IPS-18a (cell line): Measurements from ENCODE around the gene MCM7.
A peak's percentile ranks its signal among the peaks of the same experiment; 100 is the strongest.

Source experiments
- H3K27ac ChIP-seq: one replicate; pipeline ENCODE4 v1.5.1; 2013; ENCODE audit warnings: low read length
- H3K27me3 ChIP-seq: one replicate; pipeline ENCODE4 v1.6.1; 2013; ENCODE audit warnings: mild to moderate bottlenecking, low read length; ENCODE audit not compliant: control insufficient read depth, insufficient read depth
- H3K36me3 ChIP-seq: one replicate; pipeline ENCODE4 v1.6.1; 2013; ENCODE audit warnings: low read depth, low read length; ENCODE audit not compliant: control insufficient read depth
- H3K4me1 ChIP-seq: one replicate; pipeline ENCODE4 v1.6.1; 2013; ENCODE audit warnings: low read depth, low read length; ENCODE audit not compliant: control insufficient read depth
- H3K4me3 ChIP-seq: one replicate; pipeline ENCODE4 v1.5.1; 2013; ENCODE audit warnings: low read length
- H3K9ac ChIP-seq: one replicate; pipeline ENCODE4 v1.6.1; 2013; ENCODE audit warnings: mild to moderate bottlenecking, low read length, moderate library complexity
- H3K9me3 ChIP-seq: one replicate; pipeline ENCODE4 v1.6.1; 2013; ENCODE audit warnings: low read depth, low read length; ENCODE audit not compliant: control insufficient read depth

MCM7 gene

DNA sequence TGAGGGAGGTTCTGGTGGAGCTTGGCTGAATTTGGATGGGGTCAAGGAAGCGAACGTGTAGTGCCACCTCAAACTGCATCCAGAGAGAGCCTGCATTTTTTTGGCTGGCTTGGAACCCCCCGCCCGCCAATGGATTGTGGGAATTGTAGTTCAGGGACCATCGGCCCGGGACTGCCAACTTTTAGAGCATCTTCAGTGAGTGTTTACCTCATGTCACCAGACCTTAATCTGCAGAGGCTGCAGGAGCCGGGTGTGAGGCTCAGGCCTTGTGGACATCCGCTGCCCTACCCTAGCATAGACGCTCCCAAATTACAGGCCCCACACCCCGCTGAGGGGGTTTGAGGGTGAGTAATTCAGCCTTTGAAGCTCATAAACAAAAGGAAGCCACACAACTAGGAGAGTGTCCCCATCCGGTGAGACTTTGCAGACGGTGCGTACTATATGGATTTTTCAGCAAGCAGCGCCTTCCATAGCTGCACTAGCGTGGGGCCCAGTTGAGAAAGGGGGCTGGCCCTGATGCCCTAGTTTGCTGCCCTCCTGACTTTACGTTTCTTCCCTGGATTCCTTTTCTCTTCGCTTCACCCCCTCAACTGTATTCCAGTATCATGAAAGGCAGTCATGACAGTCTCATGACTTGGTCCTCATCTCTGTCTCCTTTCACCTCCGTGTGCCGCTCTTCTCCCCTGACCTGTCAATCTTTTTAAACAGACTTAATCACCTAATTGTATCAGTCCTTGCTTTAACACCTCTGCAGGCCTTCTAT, 19.0 kb upstream of the MCM7 start:
- Histone ChIP-seq H3K27me3 (no peaks in the 10 kb centered on the region), H3K4me1 (peaks cover 6% of the 10 kb centered on the region), H3K9ac (peak overlapping the region; percentile 83), H3K4me3 (peak overlapping the region; percentile 85), H3K36me3 (no peaks in the 10 kb centered on the region), H3K9me3 (no peaks in the 10 kb centered on the region), H3K27ac (peak overlapping the region; percentile 0)

DNA sequence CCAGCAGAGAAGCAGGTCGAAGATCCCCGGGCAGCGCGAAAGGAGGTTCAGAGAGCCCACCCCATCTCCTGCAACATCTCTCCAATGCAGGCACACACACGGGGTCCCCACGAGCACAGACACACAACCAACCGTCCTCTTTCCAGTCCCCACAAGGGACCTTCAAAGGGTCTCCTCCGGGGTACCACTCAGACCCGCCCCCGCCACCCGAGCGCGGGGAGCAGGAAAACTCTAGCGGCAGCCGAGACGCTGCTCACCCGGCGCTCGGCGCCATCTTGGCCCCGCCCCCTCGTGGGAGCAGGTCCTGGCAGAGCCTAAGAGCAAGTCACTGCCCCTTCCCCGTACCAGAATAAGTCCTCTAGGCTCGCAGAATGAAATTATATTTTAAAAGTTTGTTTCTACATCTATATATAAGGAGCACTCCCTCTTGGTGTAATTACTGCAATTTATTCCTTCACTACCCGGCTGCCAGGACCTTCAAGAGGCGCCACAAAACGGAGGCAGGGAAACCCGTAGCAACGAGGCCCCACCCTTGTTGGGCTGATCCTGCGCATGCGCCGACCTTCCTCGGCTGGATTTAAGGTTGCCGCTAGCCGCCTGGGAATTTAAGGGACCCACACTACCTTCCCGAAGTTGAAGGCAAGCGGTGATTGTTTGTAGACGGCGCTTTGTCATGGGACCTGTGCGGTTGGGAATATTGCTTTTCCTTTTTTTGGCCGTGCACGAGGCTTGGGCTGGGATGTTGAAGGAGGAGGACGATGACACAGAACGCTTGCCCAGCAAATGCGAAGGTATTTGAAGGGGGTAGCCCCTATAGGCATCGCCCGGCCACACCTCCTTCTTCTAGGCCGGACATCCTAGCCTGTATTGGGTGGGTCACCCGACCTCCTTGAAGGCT, 18.1 kb upstream of the MCM7 start, which contains the start of the genes CNPY4 and TAF6:
Gene CNPY4, plus strand, starts transcription at position 563 of the 898 bp plus-strand sequence. Its CDS starts 111 bp downstream, at position 674.
Gene TAF6, minus strand, starts transcription at position 287 of the 898 bp plus-strand sequence. CDS start 5,149 bp downstream, outside the sequence.
- H3K4me1 ChIP-seq = peaks cover 6% of the 10 kb centered on the region
- H3K27me3 ChIP-seq = no peaks in the 10 kb centered on the region
- H3K27ac ChIP-seq = peak within 1 kb of the TSS; percentile 83
- H3K36me3 ChIP-seq = no peaks in the 10 kb centered on the region
- H3K9me3 ChIP-seq = no peaks in the 10 kb centered on the region
- H3K4me3 ChIP-seq = peak within 1 kb of the TSS; percentile 85
- H3K9ac ChIP-seq = peak within 1 kb of the TSS; percentile 83

DNA sequence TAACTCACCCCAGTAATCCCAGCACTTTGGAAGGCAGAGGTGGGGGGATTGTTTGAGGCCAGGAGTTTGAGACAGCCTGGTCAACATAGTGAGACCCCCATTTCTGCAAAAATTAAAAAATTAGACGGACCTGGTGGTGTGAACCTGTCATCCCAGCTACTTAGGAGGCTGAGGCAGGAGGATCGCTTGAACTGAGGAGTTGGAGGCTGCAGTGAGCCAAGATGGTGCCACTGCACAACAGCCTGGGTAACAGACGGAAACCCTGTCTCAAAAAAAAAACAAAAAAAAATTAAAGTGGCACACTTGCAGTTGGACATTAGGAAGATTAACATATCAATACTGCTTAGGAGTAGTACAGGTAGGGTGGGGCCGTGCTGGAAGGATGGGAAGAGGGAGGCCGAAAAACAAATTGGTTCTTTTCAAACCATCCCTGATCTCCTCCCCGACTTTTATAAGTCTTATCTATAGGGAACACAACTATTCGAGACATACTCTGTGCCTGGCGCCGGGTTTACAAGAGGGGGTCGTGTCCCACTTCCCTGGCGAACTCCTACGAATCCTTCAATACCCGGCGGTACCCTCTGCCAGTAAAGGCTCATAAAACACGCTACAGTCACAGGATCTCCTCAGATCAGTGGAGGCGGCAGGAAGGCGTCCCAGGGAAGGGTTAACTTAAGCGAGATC, 17.3 kb upstream of the MCM7 start:
- Histone ChIP-seq H3K27ac (peak overlapping the region; percentile 83), H3K9me3 (no peaks in the 10 kb centered on the region), H3K27me3 (no peaks in the 10 kb centered on the region), H3K4me1 (peaks cover 6% of the 10 kb centered on the region), H3K4me3 (peak overlapping the region; percentile 85), H3K36me3 (peaks cover 3% of the 10 kb centered on the region), H3K9ac (peak overlapping the region; percentile 83)

DNA sequence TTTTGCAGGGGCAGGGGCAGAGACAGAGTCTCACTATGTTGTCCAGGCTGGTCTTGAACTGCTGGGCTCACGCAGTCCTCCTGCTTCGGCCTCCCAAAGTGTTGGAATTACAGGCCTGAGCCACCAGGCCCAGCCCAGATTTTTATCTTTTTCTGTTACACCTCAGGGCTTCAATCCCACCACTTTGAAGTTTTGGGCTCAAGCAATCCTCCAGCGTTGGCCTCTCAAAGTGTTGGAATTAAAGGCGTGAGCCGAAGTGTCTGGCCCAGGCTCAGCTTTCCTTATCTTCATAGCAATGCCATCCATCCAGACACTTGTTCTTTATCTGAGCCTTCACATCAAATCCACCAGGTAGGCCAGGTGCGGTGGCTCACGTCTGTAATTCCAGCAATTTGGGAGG, 13.8 kb upstream of the MCM7 start:
- Histone ChIP-seq H3K9ac (no peak overlapping the region), H3K4me3 (no peak overlapping the region), H3K4me1 (no peaks in the 10 kb centered on the region), H3K36me3 (peaks cover 19% of the 10 kb centered on the region), H3K9me3 (no peaks in the 10 kb centered on the region), H3K27me3 (no peaks in the 10 kb centered on the region), H3K27ac (no peak overlapping the region)

DNA sequence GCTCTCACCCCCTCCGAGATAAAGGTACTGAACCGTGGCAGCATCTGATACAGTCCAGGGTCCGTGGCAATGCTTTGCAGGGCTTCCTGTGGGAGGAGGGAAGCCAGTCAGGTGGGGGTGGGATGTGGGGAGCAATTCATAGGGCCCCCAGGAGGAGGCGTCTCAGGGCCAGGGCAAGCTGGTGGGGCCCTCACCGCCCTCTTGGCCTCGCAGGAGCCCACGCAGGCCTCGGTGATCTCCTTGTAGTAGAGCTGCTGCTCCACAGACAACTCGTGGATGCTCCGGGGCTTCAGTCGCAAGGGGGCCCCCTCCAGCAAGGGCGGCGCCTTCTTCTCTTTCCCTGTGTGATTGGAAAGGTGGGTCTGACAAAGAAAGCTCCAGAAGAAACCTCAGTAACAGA, 10.7 kb upstream of the MCM7 start:
- H3K9ac ChIP-seq = no peak overlapping the region
- no peak overlapping the region for H3K4me3 ChIP-seq
- H3K4me1 ChIP-seq = no peaks in the 10 kb centered on the region
- no peaks in the 10 kb centered on the region for H3K27me3 ChIP-seq
- H3K36me3 ChIP-seq = peaks cover 40% of the 10 kb centered on the region
- no peak overlapping the region for H3K27ac ChIP-seq
- no peaks in the 10 kb centered on the region for H3K9me3 ChIP-seq

DNA sequence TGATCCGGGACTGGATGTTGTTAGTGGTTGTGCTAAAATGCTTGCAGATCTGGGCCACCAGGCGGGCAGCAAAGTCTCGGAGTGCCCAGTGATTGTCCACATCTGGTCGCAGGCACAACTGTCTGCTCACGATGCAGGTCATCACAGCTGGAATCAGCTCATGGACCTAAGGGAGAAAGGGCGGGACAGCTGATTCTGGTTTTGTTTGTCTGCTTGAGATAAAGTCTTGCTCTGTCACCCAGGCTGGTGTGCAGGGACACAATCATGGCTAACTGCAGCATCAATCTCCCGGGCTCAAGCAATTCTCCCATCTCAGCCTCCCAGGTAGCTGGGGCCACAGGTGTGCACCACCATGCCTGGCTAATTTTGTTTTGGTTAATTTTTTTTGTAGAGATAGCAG, 10.0 kb upstream of the MCM7 start:
- Histone ChIP-seq H3K27ac (no peak overlapping the region), H3K36me3 (peaks cover 44% of the 10 kb centered on the region), H3K27me3 (no peaks in the 10 kb centered on the region), H3K4me3 (no peak overlapping the region), H3K4me1 (no peaks in the 10 kb centered on the region), H3K9ac (no peak overlapping the region), H3K9me3 (no peaks in the 10 kb centered on the region)

DNA sequence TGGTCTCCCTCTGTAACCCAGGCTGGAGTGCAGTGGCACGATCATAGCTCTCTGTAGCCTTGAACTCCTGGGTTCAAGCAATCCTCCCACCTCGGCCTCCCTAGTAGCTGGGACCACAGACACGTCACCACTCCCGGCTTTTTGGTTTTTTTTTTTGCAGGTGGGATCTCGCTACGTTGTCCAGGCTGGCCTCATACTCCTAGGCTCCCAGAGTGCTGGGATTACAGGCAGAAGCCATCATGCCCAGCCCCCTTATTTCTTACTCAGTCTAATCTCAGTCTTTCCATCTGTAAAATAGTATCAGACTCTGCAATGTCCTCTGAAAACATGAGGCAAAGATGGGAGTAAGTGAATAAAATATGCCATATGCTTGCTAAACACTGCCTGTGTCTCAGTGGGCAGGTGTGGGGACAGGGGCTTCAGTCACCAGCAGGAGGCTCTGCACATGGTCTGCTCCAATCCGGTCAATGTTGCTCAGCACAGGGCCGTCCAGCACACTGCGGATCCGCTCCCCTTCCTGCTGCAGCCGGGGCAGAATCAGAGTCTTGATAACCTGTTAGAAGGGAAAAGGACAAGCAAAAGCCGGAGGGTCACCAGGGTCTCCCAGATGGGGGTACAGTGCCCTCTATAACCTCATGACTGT, 8.4 kb upstream of the MCM7 start:
- Histone ChIP-seq H3K27ac (no peak overlapping the region), H3K9ac (no peak overlapping the region), H3K27me3 (no peaks in the 10 kb centered on the region), H3K4me1 (no peaks in the 10 kb centered on the region), H3K4me3 (no peak overlapping the region), H3K36me3 (peaks cover 56% of the 10 kb centered on the region), H3K9me3 (no peaks in the 10 kb centered on the region)

DNA sequence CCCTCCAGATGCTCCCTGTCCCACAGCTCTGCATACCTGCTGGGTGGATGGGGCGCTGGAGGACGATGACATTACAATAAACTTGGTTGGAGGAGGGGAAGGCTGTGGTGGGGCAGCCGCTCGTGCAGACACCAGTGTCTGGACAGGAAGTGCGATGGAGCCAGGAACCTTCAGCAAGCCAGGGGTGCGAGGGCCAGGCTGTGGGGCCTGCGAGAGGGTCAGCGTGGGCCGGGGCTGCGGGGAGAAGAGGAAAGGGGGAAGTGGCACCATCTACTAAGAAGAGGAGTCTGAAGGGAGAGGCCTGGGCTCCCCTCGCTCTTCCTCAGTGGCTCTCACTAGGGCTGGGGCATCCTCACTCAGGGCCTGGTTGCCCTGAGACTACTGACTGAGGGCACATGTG, 6.7 kb upstream of the MCM7 start:
- Histone ChIP-seq H3K4me1 (no peaks in the 10 kb centered on the region), H3K4me3 (no peak overlapping the region), H3K36me3 (peaks cover 53% of the 10 kb centered on the region), H3K9me3 (no peaks in the 10 kb centered on the region), H3K9ac (no peak overlapping the region), H3K27ac (no peak overlapping the region), H3K27me3 (no peaks in the 10 kb centered on the region)

DNA sequence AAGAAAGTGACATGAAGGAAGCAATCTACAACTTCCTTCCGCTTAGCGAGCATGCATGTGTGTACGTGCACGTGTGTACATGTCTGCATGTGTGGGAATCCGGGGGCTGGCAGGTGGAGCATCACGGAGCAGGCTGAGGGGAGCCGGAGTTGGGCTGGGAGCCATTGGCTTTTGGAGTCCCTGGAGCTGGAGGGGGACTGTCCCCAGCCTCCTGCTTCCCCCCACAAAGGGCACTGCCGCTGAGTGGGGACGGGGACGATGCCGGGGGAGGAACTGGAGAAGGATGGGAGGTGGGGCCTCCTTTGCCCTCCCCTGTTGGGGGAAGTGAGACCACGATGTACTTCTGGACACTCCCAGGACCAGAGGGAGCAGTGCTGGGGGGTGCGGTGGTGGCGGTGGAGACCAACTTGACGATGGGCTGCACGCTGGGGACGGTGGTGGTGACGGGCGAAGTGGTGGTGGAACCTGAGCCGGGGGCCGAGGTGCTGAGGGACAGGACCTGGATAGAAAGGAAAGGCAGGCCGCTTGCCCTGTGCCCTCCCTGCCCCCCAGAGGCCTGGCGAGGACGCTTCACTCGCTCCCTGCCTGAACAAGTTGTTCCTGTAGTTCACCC, 6.0 kb upstream of the MCM7 start:
- Histone ChIP-seq H3K27ac (no peak overlapping the region), H3K4me3 (no peak overlapping the region), H3K27me3 (no peaks in the 10 kb centered on the region), H3K36me3 (peaks cover 53% of the 10 kb centered on the region), H3K9ac (no peak overlapping the region), H3K9me3 (no peaks in the 10 kb centered on the region), H3K4me1 (peaks cover 5% of the 10 kb centered on the region)

DNA sequence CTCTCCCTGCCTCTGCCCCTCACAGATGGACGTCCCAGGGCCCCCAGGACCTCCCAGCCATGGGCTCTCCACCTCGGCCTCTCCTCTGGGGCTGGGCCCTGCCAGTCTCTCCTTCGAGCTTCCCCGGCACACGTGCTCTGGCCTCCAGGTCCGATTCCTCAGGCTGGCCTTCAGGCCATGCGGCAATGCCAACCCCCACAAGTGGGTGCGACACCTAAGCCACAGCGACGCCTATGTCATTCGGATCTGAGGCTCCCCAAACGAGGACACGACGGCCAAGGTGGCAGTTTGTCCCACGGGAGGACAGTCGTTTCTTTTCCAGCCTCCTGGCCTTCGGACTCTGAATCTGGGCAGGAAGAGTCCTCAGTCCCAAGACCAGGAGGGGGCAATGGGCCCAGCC, 5.4 kb upstream of the MCM7 start:
- peaks cover 47% of the 10 kb centered on the region for H3K36me3 ChIP-seq
- peaks cover 5% of the 10 kb centered on the region for H3K4me1 ChIP-seq
- no peak overlapping the region for H3K4me3 ChIP-seq
- no peak overlapping the region for H3K9ac ChIP-seq
- H3K27ac ChIP-seq = no peak overlapping the region
- no peaks in the 10 kb centered on the region for H3K9me3 ChIP-seq
- no peaks in the 10 kb centered on the region for H3K27me3 ChIP-seq
